DMS114 treated with DMSO at 0.1 percent for 48 hours (cell line): ENCODE data around the gene HOXB1.

Experiments
- DNase-seq: peaks from one replicate; lab custom pipeline; 2025; ENCODE audit not compliant: unreplicated experiment; lab: John Stamatoyannopoulos, UW

The HOXB1 gene

DNA sequence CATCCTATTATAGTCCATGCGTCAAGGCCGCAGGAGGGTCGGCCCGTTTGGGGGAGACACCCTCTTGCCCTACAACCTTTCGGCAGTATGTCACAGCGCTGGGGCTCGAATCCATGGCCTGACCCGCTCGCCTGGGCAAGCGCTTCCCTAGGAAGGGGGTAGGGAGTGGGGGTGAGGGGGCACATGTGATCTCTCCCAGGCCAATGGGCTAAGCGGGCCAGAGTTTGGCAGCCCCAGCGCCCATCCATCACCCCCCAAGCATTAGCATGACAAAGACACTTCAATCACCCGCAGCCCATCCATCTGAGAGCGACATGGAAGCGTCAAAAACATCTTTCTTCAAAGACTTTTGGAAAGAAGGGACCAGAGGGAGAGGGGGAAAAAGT is at the start of gene HOXB1:
Gene HOXB1 (minus strand): TSS at position 125 of the 386 bp plus-strand sequence. CDS start 107 bp downstream, at position 18.
- DNase-seq: no peak

DNA sequence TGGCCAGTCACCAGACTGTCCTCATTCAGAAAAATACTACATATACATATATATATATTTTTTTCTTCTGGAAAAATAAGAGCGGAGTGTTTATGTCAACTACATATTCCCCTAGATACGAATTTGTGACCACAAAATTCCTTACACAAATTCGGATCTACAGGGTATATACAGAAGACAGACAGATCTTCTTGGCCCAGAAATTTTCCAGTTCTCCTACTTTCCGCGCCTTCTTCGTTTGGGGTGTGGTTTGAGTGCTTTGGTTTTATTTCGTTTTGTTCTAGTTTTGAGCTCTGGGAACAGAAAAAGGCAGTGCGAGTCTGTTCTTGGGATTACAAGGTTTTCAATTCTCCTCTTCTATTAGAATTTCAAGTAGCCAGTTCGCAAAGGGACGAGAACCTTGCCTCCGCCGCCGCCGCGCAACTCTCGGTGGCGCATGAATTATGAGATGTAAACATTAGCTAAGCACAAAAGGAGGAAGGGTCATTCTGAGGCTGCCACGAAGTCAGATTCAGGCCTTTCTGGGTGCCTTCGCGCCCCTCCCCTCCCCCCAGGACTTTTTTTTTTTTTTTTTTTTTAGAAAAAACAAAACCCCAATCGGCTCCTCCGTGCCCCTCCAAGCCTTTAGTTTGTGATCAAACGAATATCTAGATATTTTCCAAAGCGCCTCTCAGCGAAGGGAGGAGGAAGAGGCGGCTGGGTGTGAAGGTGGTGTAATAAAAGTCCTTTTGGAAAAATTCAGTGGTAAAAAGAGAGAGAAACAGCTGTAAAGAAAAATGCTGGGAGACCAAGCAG is 49.1 kb upstream of the HOXB1 start:
- peak; percentile 50 for DNase-seq

DNA sequence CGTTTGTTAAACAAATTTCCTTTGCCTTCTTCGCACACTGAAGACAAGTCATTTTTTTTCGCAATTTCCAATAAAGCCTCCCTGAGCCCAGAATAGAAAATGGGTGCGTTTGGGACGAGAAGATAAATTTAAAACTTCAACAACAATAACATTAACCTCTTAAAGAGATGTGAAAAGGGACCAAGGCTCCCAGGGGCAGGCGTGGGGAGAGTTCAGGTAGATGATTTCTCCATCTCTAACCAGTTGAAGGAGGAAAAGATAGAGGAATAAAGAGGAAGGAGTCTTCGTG is 48.6 kb upstream of the HOXB1 start:
- no peak for DNase-seq

DNA sequence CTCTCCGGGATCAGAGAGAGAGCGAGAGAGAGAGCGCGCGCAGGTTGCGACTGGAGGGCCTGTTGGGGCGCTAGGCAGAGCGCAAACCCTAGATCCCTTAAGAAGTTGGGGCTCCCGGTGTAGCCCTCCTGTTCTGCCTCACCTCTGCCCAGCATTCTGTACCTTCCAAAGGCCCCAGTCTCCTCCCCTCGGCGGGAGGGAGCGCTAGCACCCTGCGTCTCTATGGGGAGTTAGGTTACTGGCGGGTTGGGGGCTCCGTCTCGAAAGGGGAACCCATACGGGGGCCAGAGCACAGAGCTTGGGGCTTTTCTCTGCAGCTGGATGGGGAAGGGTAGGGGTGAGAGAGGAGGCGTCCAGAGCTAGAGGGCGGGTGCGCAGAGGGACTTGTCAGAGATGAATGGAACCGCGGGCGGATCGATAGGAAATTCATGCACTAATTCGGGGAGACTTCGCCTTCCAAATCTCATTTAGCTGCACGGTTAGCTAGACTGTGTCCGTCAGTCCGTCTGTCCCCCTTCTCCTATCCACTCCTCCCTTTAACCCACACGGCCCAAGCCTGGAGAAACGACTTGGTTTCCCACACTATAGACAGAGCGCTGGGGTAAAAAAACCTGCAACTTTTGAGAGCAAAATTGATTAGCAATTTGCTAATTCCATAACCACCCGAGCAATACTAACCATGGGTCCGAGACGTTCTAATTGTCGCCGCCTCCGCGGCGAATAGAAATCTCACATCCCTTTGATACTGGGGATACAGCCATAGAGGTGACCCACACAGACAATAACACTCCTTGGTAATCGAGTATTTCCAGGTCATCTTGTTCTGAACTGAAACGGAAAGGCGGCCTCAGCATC is 48.0 kb upstream of the HOXB1 start:
- DNase-seq: no peak

DNA sequence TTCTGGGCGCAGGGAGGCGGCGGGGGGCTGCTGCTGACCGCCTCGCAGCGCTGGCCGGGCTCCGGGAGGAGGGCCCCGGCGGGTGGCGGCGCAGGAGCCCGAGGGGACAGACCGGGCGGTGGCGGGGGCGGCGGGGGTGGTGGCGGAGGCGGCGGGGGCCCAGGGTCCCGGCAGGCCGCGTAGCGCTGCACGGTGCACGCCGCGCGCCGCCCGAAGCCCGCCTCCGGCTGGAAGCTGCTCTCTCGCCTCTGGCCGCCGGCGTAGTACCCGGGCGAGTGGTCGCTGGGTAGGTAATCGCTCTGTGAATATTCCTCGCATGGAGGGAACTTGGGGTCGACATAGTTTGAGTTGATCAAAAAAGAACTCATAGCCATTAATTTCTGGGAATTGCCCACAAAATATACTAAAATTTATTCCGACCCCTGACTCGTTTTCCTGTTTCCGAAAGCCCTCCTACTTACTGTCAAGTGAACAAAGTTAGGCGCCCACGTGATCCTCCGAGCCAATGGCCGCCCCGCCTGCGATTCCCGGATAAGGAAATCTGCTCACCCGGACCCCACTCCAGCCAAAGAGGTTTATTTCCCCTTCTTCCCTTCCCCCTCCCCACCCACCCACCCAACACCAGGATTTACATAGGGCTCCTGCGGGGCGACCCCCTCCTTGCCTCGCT is 47.3 kb upstream of the HOXB1 start, which contains the start of gene HOXB4:
Gene HOXB4 (minus strand): TSS at position 405 of the 670 bp plus-strand sequence. CDS start 31 bp downstream, at position 374.
- peak; percentile 79 for DNase-seq

DNA sequence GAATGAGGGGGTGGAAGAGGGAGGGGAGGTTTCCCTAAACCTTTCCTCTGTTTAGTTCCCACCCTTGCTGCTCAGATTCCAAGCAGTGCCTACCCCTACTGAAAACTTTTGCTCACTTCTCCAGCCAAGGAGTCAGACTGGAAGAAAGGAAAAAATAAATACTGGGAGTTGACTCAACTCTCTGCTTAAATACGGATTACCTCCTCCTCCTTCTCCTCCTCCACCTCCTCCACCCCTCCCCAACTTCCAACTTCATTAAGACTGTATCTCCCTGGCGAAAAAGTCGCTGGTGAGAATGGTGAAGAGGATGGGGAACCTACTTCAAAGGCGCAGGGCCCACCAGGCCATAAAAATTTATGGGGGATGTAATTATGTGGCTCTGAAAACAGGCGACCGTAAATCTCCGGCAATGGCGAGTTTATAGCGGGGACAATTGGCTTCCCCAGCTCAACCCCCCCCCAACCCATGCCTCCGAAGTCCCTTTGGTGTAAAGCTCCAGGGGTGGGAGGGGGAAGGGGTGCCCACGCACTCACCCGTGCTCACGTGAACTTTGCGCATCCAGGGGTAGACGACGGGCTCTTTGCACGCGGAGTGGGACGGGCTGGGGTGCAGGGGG is 46.6 kb upstream of the HOXB1 start:
- DNase-seq: peak; percentile 25

DNA sequence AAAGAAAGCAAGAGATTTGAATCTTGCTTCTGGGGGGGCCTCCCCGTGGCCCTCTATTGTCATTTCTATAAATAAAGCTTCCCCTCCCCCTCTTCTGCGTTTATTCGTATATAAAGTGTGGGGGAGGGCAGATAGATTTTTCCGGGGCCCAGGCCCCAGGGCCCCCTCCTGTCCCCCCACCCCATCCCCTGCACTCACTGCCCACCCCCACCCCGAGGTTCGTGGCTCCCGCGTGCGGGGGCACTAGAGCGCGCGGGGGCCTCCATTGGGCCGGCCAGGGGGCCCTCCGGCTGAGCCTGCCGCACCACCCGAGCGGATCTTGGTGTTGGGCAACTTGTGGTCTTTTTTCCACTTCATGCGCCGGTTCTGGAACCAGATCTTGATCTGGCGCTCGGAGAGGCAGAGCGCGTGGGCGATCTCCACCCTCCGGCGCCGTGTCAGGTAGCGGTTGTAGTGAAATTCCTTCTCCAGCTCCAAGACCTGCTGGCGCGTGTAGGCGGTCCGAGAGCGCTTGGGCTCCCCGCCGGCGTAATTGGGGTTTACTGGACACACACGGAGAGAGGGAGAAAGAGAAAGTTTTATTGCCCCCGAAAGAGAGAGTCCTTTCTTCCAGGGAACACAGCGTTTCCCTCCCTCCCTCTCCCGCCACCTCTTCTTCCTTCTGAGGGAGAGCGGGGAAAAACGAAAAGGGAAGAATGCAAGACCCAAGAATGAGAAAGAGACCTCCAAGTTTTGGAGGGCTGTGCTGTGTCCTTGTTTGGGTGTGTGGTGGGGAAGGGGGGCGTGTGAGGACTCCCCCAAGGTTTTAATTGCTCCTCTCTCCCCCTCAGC is 45.9 kb upstream of the HOXB1 start:
- no peak for DNase-seq

DNA sequence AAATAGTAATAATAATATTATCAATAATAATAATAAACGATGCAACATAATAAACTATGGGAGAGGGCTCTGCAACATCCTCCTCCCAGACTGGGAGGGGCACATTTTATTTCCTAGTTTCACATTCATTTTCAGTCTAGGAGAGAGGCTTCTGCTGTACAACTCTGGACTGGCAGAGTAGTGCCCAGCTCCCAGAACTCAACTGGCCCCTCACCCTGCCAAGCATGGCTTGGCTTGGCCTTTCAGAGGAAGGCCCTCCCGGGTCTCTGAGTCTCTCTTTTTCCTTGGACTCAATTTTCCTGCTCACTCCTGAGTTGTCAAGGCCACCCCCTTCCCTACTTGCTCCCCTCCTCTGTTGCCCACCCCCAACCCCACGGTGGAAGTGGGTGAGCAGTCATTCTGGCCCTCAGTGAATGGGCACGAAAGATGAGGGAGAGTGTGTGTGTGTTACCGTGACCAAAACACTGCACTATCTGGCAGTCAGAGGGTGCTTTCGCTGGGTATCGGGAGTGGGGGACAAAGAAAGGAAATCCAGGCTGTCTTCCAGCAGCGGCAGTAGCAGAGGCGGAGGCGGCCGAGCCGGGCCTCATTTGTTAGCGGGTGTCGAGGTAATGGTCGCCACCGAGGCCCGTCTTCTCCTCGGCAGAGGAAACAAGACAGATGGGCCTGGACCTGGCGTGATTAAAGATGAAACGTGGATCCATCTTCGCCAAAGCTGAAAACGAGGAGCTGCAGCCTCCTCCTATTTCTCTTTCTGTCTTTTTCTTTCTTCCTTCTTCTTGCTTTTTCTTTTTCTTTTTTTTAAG is 45.1 kb upstream of the HOXB1 start:
- DNase-seq: no peak

DNA sequence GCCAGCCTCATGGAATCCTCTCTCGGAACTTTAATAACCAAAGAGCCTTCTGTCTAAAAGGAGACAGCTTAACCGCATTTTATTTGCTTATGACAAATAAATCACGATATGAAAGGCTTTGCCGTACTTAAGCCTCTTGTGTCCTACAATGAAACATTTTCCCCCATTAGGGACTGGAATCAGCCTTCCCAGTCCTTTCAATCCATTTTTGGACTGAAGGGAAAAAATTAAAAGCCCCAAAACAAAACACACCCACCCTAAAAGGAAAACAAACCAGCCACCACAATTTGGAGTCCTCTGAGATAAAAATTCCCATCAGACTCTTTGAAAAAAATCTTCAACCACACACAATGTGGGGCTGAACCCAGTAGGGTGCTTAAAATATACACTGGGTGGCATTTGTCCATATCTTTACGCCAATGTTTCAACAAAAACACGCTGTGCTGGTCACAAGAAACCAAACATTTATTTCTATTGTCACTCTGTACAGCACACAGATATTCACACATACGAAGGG is 44.3 kb upstream of the HOXB1 start:
- DNase-seq: no peak

DNA sequence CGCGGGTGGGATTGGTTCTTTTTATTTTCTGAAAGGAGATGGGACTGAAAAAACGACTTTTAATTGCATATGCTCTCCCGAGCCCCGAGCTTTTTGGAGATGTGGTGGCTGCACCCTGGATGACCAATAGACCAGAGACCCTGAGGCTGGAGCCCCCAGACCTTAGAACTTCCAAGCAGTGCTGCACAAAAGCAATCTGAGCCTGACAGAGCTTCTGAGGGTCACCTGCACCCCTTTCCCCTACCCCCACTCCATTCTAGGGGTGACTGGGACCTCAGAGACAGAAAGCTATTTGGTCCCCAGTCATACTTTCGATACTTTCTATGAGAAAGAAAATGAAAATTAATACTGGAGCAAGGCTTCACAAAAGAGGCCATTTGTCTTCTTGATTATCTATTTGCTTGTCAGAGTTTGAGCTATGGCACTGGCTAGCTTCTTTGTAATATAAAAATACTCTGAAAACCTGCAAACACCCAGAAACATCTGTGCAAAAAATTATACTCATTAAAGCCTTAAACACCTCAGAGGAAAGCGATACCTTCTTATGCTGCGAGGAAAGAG is 43.8 kb upstream of the HOXB1 start:
- no peak for DNase-seq

DNA sequence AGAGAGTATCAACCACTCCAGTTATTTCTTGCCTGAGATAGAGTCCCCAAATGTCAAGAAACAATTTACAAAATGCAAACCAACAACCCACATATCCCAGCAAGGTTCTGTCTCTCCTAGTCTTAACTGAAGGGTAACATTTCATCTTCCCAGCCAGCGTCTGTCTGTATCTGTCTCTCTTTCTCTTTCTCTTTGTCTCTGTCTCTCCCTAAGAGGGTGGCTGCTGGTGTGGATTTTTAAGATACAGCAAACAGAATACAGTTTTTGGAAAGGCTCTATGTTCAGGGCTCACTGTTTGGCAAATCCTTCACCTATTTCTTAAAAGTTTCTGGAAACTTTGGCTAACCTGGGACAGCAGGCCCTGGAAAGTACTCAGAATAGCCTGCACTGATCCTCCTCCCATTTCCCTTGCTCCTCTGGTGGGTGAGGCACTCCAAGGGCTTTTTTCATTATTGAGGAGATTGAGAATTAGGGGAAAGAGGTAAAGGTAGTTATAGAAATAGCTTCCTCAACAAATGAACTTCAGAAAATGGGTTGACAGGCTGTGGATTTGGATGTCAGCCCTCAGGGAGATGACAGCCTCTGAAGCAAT is 41.1 kb upstream of the HOXB1 start:
- no peak for DNase-seq

DNA sequence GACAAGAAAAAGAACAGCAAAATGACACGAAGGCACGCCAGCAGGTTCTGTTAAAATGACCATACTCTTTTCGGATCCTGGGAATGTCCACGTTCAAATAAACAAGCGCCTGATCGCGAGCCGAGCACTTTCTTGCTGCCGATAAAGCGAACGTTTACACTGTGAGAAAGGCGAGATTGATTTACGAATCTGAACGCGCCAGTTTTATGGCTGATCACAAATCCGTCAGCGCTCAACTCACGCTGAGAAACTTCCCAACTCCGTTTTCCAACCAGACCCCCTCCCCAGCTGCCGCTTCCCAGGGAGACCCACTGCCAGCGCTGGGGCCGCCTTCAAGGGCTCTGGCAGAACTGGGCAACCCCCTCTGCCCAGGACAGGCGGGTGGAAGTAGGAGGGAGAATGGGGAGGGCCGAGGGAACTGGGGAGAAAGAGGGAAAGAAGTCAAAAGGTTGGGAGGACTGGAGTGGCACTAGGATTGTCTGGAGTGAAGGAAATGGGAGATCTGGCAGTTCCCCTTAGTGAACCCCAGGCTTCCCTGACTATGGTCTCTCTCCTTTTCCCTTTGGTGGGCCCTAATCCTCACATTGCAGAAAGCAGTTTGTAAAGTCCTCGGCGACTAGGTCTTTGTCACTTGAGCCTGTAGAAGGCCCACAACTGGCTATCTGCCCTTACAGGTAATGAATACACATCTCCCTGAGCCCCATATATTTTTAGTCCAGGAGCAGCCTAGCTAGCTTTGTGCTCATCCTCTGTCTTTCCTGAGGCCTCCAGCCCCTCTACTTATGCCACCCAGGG is 40.4 kb upstream of the HOXB1 start:
- DNase-seq: no peak

DNA sequence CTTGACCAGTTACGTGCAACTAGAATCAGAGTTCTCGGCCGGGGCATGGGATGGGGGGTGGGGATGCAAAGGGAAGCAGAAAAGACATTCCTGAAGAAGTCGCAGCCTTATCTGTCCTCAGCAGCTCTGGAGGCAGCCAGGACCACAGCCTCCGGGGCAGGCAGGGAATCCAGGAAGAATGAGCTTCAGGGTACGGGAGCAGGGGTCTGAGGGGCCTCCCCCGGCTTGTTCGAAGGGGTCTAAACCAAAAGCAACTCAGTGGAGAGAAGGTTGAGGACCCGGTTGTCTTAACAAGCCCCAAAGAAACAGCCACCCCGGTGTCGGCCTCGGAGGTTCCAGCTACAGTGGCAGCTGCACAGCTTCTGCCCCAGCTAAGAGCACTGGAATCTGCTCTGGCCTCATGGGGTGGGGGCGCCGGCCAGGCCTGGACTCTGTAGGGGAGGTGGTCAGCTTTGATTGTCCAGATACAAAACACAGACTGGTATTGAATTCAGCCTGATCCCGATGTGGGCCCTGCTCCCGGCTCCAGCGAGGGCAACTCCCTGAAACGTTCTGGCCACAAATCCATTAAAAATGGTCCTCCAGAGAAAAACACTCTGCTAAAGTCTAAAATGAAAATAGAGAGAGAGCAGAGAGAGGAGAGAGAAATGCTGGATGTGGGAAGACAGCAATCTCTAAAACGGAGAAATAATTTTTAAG is 39.7 kb upstream of the HOXB1 start:
- DNase-seq: no peak

DNA sequence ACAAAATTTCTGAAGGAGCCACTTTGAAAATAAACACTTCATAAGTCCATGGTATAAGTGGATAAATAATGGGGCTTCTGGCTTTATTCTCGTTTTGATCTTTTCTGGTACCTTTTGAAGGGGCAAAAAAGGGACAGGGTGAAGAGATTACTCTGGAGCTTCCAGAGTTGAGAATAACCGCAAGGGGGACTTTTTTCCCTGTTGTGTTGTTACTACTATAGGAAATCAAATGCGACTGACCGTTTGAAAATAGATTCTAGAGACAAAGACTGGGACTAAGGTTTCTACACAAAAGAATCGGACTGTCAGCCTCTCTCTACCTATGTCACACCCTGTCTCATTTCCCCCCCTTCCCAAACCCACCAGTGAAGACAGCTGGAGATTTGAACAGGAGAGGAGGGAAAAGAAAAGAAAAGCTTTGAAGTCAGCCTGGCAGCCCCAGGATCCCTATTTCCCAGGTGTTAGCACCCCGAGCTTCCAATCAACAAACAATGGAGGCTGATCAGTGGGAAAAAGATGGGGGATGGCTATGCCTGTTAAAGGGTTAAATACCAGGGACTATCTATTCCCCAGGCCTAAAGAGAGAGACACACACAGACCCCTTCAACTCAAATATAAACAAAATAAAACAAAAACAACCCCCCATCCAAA is 39.0 kb upstream of the HOXB1 start:
- DNase-seq: no peak

DNA sequence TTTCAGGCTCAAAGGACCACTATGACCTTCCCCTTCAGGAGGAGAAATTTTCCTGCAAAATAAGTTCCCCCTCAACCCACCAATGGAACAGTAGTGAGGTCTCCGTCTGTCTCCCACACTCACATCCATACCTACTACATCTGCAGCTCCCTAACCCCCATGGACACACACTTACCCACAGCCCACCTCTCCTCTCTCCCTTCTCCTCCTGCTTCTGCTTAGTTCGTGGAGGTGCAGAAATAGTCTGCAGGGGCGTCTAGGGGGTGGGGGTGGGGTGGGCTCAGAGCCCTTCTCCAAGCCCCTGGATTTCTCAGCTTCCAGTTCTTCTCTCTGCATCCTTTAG is 38.4 kb upstream of the HOXB1 start:
- DNase-seq: no peak

DNA sequence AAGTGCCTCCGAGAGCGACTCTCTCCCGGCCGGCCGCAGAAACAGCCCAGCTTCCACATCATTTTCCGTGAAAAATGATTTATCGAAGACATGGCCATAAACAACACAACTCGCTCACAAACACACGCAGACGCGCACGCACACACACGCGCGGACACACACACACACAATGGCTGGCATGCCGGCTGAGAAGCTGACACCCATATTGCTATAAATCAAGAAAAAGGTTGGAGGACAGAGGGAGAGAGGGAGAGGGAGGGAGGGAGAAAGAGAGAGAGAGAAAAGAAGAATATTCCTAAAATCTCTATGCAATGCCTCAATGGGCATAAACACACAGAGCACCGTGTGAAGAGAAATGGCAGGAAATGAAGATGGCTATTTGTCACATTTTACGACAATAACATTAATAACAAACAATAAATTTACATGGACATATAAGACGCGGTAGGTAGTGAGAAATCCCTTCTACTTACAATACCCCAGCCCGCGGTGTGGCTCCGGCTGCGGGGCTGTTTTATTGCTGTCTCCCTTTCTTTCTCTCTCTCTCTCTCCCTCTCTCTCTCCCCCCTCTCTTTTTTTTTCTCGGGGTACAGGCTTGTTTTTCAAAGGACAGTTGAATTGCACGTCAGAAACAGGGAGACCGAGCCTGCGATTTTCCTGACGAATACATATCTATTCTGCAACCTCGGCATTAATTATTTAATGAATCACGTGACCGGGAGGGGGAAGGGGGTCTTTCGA is 37.9 kb upstream of the HOXB1 start:
- DNase-seq: no peak
